Peyer's patch (tissue), 4 donors: ENCODE results near the gene TMEM53.

Experiments
- POLR2A ChIP-seq, 2 donors: fragments of 450-650 bp; IDR thresholded peaks; one replicate each; pipeline ENCODE4 v1.5.1; 2017; ENCODE audit warnings: antibody characterized with exemption in 2 of 2, mild to moderate bottlenecking in 2 of 2, moderate library complexity in 2 of 2
- TF ChIP-seq, protein P1 (sequence below), 6 experiments: fragments of 450-650 bp in 4 of 6; fragments of 200-600 bp in 2 of 6; sonication (generic) in 1 of 6; IDR thresholded peaks; one replicate each; pipeline ENCODE4 v1.5.1; 2017 to 2019; ENCODE audit warnings: antibody characterized with exemption in 6 of 6, mild to moderate bottlenecking in 3 of 6, moderate library complexity in 1 of 6

DNA sequence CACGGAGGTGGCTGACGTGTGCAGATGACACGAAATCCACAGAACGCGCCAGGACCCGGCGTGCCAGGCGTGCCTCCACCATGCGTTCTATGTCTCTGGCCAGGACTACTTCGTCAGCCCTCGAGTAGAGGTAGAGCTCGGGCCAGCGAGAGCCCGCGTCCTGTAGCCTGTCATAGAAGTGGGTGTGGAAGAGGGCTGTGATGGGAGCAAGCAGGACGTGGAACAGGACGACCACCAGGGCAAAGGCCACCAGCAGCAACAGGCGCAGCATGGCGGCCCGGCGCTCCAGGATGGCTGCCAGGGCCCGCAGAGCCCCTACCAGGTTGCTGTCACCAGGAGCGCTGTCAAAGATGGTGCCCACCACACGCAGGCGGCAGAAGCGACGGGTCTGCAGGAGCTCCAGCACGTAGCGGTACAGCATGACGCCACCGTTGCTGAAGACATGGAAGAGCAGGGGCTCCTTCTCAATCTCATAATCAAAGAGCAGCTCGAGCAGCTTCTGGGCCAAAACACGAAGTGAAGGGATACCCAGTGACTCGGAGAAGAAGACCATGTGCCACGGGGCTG is 19.6 kb downstream of the TMEM53 start:
- TF ChIP-seq, protein P1, sequence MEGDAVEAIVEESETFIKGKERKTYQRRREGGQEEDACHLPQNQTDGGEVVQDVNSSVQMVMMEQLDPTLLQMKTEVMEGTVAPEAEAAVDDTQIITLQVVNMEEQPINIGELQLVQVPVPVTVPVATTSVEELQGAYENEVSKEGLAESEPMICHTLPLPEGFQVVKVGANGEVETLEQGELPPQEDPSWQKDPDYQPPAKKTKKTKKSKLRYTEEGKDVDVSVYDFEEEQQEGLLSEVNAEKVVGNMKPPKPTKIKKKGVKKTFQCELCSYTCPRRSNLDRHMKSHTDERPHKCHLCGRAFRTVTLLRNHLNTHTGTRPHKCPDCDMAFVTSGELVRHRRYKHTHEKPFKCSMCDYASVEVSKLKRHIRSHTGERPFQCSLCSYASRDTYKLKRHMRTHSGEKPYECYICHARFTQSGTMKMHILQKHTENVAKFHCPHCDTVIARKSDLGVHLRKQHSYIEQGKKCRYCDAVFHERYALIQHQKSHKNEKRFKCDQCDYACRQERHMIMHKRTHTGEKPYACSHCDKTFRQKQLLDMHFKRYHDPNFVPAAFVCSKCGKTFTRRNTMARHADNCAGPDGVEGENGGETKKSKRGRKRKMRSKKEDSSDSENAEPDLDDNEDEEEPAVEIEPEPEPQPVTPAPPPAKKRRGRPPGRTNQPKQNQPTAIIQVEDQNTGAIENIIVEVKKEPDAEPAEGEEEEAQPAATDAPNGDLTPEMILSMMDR (IDR thresholded peaks at IDR 0.05): no peak
- no peak for TF ChIP-seq POLR2A (IDR thresholded peaks at IDR 0.05)
